ENCODE measurements around the gene ERBB4.

ERBB4 gene

DNA sequence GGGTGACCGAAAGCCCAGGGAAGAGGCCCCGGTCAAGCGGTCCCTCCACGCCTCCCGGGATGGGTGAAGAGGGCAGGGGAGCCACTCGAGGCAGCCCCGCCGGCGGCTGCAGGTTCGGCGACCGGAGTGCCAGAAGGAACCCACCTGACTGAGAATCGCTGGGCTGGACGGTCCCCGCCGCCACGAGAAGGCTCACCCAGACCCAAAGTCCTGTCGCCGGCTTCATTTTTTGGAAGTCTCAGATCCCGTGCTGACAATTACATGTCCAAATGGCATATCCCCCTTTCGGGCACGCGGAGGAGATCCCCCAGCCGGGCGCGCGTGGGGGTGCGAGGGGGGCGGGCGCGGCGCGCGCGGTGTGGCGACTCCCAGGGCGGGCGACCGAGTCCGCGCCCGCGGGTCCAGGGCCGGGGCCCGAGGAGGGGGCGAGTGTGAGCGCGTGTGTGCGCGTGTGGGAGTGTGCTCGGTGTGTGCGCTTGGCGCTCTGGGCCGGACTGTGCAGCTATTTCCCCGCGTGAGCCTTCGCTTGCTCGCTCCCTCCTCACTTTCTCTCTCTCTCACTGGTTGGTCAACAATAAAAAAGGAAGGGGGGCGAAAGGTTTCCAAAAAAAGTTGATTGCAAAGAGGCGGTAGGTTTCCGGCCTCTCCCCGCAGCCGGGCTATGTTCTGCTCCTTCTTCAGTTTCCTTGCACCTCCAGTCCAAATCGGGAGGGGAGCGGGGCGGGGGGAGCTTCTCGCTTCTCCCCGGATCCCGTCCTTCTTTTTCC is at the start of gene ERBB4:
Gene ERBB4 (minus strand): TSS at position 498 of the 767 bp plus-strand sequence. CDS start 272 bp downstream, at position 226.
- no peak for DNase-seq

DNA sequence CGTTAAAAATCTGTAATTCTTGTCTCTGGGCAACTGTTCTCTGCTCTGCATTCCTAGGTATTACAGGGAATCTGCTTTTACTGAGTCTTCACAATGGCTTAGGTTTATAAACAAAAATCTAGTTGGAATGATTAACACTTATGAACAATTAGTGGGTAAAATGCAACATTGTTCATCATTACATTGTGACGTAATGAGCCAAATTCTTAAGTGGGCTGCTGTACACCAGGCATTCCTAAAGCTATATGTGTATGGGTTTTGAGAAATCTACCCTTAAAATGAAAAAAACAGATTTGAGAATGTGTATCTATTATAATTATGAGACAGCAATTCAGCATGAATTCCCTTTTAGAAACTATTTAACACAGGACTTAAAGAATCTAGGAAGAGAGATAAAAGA is 41.5 kb upstream of the ERBB4 start:
- no peak for DNase-seq

DNA sequence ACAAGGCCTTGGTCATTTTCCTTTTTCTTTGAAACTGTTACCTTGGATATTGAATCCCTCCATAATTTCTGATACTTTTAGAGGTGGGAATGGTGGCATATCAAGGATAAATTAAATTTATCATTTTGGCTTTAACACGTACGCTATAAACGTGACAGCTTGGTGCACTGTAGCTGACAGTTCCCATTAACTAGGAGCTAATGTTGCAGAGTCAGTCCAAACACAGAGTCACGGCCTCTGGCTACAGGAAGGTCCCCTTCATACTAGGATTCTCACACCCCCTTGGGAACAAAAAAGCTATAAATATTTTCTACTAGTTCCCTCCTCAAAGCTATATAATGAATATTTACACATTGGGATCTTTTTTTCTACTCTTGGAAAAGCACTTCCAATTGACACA is 17.7 kb upstream of the ERBB4 start:
- DNase-seq, result no peak

DNA sequence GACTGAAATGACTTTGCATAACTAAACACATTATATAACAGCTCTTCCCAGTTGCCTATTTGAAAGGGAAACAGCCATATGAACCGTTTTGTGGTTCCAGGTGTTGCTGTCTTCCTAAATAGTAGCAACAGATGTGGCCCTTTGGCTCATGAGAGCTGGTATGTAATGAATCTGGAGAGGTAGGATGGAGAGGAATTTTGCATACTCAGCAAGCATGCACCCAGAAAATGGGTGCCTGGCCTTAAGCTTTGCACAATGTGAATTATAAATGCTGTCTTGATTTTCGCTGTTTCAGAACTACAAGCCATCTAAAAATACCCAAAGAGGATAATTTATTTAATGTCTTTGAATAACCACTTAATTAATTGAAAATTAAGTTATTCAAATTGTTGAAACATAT is 15.6 kb upstream of the ERBB4 start:
- no peak for DNase-seq

DNA sequence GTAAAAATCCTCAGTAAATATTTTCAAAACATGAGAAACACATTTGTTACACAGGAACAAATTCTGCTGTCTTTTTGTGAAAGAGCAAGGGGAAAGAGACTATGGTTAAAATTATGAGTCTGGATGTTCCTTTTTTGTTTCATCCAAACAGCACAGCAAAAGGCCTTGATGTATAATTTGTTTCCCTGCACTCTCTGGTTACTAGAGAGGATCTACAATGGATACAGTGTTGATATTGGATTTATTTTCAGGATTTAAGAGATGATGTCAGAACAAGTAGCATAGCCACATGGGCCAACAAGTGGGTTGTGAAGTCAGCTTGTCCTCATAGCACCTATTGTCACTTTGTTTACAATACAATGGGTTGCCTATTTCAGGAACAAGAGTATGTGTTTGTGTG is 11.3 kb upstream of the ERBB4 start:
- DNase-seq, result no peak

DNA sequence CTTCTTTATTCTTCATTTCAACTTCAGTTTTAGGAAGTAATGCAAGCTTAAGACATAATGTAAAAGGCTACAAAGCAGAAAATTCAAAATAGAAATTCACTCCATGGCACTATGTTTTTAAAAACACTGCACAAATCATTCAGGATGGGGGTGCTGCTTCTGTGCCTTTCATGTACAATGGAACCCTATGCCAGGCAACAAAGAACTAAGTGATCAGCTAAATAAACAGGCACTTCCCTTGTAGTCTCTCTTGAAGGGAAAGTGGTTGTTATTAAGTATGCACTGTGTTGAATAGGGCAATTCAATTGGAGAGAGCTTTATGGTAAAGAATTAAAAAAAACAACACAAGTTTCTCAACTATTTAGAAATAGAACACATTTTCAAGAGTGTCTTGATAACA is 10.9 kb upstream of the ERBB4 start:
- DNase-seq, result no peak

DNA sequence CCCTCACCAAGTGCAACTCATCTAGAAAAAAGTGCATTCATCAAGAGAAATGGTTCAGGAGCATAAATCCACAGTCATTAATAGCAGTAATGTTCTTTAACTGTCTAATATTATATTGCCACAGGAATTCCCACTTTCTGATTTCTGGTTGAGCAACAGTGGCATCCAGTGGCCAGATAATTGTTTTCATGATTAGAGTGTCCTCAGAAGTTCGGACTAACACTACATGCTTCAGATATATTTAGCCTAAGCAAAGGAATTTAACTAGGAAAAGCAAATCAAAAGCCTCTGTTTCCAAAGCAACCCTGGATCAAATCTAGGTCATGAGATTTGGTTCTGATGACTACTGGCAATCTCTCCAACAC is 9.8 kb upstream of the ERBB4 start:
- DNase-seq, result no peak

DNA sequence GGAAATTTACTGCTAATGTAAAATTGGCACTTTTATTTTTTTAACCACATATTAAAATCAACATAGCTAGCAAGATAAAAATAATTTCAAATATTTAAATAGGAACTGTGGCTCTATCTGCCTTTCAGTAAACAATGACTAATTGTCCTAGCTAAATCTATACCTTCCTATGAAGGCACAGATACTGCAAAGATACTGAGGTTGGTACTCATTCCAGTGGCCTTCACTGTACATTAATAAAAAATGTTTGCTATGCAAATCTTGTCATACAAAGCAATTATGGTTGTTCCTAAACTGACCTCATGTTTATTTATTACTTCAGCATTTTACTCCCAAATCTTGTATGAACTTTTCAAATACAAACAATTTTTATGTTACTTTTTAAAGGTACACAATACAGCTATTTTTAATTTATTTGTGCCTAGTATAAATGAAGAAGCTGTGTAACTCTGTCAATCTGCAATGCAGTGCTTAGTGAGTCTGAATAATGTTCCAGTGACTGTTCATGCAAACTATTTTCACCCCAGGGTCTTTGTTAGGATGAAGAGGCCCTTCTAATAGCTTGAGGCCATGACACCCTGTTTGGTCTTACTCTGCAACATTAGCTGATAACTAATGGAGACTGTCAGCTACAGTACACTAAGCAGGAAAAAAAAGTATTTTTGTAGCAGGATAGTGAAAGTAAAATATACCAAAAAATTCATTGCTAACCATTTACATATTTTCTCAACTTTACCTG is 9.3 kb upstream of the ERBB4 start:
- no peak for DNase-seq

DNA sequence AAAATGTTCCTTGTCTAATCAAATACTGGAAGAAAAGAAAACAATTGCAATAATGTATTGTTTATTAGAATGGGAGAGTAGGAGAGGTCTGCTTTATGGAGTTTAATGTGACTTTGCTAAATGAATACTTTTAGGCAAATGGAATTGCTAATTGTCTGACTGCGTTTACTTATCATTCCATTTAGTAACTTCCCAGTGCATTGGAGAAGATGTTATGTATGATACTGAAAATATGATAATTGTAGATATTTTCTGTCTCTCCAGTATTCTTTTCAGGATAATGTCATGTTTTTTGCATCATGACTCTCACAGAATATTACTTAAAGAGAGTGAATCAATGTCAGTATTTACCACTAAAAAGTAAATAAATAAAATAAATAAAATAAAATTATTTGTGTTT is 8.1 kb upstream of the ERBB4 start:
- no peak for DNase-seq

DNA sequence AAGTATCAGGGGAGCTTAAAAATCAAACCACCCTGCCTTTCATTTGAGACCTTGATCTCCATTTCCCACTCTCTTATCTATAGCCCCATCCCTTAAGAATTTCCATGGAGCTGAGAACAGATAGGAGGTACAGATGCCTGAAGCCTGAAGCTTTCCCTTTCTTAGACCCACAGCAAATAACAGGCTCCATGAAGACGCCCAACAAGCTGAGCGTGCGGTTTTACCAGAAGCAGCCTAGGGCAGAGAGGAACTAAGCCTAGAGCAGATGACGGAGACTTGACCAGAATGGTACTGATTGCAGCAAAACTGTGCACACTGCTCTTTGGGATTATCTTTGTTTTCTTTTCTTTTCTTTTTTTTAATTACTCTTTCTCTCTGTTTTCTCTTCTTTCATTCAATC is 1.7 kb upstream of the ERBB4 start:
- no peak for DNase-seq

DNA sequence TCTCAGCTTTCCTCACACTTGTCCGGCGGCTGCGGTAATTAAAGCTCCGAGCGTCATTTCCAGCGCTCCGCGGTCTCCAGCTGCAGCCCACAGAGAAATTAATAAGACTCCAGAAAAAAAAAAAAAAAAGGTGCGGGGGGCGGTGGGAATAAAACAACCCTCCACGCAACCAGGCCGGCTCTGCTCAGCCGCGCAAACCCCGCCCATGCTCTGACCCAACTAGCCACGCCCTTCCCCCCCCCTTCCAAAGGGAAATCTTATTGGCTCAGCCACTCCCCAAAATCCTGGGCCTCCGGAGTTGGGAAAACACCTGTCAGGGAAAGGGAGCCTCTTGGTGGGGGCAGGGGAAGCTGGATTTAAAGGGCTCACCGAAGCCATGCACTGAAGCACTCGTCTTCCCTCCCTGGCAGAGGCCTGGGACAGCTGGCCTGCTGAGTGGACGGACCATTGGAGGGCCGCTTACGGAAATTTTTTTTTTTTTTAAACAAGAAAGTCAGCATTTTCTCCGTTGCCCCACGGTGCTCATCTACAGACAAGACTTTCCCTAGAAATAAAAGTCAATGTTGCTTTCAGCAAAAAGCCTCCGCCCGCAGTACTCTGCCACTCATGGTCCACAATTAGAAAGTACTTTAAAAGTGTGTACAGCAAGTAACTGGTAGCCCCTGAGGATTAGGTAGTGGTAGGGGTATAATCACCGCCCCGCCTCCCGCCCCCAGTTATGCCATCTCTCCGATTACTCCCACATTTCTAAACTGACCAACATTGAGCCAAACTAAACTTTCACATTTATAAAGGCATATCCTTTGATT is 674 bp upstream of the ERBB4 start:
- no peak for DNase-seq

DNA sequence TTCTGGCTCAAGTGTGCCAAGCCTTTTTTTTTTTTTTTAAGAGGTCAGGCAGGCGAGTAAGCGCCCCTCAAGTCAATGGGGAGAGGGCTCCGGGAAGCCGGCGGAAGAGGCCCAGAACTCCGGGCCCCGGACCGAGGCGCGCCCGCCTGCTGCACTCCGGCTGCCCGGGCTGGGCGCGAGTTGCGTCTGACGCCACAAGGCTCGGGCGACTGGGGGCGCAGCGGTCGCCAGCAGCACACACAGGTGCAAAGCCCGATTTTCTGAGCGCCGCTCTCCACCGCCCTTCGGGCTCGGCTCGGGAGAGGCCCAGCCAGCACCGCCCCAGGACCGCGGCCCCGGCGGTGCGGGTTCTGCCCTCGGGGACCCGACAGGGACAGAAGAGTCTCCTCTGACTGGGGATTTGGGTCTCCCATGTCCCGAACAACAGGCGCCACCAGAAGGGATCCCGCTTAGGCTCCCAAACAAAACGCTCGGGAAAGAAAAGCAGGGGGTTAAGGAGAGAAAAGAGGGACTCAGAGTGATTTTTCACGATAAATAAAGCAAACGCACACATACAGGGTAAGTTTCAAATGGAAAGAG is 787 bp downstream of the ERBB4 start:
- no peak for DNase-seq

DNA sequence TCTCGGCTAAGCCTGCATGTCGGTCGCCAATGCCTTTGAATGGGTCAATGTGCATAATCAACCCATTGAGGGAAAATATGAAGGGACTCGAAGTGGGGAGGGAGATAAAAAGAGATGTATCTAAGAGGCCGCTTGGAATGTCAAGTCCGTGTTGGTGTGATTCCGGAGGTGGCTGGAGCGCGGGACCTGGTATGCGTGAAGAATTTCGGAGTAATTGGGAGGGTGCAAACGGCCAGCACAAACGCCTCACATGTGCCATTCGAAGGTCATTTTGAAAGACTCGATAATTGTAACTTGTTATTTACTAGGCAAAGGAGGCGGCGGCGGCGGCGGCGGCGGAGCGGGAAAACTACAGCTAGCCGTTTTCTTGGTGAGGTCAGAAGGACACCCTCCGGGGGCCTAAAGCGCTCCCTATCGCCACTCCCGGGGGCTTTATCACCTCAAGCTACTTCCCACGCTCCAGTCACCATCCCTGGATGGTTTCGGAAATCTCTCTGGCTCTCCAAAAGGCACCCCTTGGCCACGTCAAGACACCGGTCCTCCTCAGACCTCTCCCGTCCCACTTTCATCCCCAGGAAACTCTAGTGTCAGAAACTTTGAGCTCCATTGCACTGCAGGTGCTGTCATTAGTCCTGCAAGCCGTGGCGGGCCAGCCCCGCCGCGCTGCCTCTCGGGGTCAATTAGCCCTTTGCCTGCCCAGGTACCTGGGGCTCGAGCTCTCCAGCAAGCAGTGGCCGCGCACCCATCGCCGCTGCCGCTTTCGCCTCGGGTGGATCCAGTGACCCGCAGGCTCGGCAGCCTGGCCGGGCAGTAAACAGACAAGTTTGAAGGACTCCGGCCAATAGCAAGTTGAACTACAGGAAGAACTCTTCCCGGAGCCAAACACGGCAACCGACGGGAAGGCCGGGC is 1.5 kb downstream of the ERBB4 start:
- no peak for DNase-seq

DNA sequence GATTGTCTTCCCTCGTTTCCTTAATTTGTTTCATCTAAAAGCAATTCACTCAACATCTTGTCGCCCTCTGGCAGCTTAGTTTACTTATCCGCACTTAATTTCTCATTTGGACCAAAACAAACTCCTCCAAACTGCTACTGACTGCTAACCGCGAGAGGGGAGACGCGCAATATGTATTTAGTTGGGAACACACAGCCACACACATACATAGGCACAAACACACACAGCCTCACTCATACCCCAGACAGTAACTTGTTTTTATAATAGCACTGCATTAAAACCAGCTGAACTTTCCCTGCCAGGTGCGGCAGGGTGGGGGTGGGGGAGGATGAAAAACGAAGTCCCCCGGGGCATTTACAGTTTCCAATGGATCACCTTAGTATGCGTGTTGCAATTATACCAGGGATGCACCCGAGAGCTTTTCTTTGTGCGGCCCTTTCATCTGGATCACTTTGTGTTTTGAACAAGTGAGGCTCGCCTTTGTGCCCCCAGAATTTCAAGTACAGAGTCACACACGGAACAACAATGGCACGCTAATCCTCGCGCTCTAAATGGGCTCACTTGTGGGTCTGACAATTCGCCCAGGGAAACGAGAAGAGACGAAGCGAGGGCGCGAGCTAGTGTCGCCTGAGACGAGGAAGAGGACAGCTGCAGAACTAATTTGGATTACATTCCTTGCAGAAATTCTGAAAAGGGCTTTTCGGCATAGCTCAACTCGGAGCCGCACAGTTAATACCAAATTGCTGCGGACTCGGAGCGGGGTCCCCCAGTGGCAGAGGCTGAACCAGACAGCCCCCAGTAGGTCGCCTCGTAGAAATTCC is 2.4 kb downstream of the ERBB4 start:
- DNase-seq, result no peak

DNA sequence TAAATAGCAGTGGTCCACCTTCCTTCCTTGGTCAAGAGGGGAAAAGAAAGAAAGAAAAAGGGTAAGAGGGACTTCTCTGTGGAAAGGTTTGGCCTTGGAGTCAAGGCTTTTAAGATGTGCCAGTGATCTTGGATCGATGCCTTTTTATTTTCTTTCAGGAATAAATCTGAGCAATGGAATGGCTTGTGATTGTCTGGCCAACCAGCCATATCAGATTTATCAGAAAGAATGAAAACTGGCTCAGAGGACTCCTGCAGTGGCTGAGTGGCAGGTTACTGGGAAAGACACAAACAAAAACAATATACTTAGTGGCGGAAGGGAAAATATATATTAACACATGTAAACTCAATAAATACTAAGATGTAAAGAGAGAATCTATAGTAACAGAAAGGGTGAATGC is 4.3 kb downstream of the ERBB4 start:
- DNase-seq, result no peak

DNA sequence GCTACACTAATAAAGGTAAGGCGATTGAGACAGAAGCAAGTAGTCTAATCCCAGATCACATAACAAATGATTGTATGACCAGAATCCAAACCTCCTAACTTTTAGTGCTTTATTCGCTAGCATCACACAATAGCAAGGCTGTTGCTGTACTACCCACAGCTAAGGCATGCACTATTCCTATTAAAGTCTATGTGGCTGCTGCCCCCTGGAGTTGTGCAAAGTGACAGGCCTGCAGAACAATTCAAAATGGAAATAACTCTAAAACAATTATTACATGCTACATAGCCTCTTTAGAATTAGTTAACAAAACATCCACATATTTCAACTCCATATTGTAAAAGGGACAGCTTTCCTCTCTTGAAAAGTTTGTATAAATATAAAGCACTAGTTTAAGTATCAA is 6.0 kb downstream of the ERBB4 start:
- no peak for DNase-seq

DNA sequence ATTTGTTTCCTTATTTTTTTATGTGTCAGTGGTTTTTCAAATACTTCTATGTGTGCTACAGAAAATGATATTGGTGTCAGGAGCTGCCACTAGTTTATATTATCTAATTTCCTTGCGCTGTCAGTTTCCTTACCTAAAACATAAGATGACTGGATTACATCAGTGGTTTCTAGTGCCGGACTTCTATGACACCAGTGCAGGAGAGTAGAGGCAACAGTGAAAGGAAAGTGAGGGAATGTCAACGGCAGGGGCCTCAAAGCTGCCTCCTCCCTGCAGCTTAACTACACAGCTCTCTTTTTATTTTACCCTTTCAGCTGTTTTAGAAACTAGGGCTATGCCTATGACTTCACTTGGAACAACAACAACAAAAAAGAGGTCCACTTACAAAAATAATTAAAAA is 6.5 kb downstream of the ERBB4 start:
- DNase-seq, result no peak

DNA sequence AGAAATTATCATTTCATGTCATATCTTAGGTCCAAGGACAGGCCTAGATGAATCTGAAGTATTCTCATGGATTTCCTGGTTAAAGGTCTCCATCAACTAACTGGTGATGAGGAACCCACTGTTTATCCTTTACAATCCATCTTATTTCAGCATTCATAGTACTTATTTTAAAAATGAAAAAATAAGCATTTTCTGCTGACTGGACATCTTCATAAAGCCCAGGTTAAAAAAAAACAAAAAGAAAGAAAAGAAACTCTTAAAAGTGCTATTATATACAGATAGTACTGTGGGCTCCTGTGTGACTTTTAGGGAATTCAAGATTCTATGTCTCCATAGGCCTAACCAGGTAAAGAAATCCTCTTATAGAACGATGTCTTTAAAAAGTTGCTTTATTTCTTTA is 7.1 kb downstream of the ERBB4 start:
- DNase-seq, result no peak

DNA sequence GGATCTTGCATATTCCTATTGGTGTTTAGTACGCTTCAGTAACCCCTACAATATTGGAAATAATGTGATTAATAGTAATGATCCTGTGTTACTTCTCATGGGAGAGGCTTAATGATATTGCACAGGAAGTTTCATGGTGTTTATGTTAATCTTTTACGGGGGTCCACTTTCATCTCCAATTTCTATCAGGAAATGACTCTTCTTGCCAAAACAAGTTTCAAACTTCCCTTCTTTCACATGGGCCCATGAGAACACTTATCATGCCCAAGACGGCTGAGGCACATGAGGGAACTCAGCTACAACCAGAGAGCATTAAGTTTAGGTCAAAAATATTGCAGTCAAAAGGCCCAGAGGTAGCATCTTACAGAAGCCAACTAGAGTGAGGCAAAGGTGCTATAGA is 7.6 kb downstream of the ERBB4 start:
- no peak for DNase-seq

DNA sequence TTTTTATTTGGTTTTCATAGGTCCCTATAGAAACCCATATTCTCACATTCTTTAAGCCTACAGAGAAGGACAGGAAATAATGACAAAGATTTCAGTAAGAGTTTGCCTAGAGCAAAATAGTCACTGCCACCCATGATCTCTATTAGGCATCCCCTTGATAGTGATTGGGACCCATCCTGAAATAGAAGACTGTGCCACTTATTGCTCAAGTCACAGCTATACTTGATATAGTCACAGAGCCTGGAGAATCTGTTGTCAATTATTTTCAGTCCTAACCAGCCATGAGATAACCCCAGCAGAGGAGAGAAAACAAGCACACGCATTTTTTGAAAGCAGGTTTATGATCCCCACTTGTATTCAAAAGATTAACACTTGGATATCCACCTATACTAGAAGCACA is 8.2 kb downstream of the ERBB4 start:
- no peak for DNase-seq

DNA sequence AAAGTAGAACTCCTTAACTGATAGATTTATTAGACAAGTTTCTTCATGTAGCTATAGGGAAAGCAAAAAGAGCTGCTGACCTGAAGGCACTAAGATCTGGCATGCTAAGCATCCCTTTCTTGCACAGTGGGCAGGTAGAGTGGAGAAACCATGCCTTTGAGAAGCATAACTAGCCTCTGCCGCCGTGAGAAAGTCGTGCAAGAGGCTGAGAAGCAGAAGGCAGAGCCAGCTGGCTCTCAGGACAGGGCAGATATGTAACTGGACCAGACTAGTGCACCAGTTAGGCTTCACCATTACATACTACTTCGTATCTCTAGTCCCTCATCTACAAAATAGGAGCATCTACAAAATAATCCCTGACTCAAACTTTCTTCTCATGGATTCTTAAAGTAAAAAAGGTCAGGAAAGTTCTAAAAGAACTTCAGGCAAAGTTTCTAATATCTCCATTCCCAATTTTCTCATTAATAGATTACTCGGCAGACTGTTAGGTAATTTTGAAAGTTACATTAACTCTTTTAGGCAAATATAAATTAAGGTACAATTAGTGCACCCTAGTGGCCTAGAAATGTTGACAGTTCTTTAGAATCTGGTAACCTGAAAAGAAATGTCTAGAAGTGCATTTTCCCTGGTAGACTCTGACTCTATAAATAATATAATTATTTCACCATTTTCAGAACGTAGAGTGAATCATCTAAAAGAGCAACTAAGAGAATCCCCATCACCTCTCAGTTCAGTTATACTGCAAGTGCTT is 10.3 kb downstream of the ERBB4 start:
- no peak for DNase-seq

All from stimulated activated naive CD4-positive, alpha-beta T cell treated with Interleukin-2 at 50 U/mL for 16 hours (primary cell).